RWPE1 (cell line): ENCODE measurements around the gene NBEA.

ENCODE experiments used
- CTCF ChIA-PET: fragments of 350-600 bp; sonication (Branson Sonifier 250); formaldehyde crosslinking; extraction: SDS; loops from one replicate; lab custom pipeline; 2021; lab: Yijun Ruan, JAX
- POLR2A ChIA-PET: fragments of 400-600 bp; formaldehyde crosslinking; extraction: SDS; loops from one replicate; lab custom pipeline; 2020; ENCODE audit warnings: antibody characterized with exemption; ENCODE audit not compliant: low non-redundant PET; lab: Yijun Ruan, JAX
- DNase-seq: peaks from one replicate; pipeline ENCODE4 v3.0.0; 2012; ENCODE audit warnings: low spot score
- H3K27ac ChIP-seq: fragments of 450-650 bp; 2 replicates; pipeline ENCODE4 v1.5.1; 2017
- CTCF ChIP-seq: fragments of 450-650 bp; conservative IDR thresholded peaks from 2 replicates; pipeline ENCODE4 v1.5.1; 2017; ENCODE audit warnings: low read depth, mild to moderate bottlenecking

The NBEA gene

GRCh38 chr13:35164324-35164932 lies 222.4 kb downstream of the NBEA start:
- POLR2A ChIA-PET, result no interaction called here
- DNase-seq, result peak; percentile 18

GRCh38 chr13:35165205-35165604 lies 223.1 kb downstream of the NBEA start:
- ChIA-PET CTCF (interaction anchor here (0.6 kb wide), 3 partner anchors 844 to 1206 kb away, joined by 3 read pairs; no protein-coding TSS in a partner anchor), POLR2A (no interaction called here)
- no peak overlapping the region for H3K27ac ChIP-seq
- TF ChIP-seq CTCF, result no peak
- no peak for DNase-seq

More at GRCh38 chr13:35164324-35164932, 222.4 kb downstream of the NBEA start:
- CTCF ChIA-PET, result interaction anchor here (0.6 to 1.7 kb wide), 7 partner anchors 20 to 1481 kb away, joined by 3 to 5 read pairs (median 3); no protein-coding TSS in a partner anchor
- H3K27ac ChIP-seq, result no peak overlapping the region
- TF ChIP-seq CTCF, result peak; percentile 61

- CTCF ChIA-PET, result interaction anchor here (0.5 to 0.6 kb wide), 2 partner anchors 308 to 775 kb away, joined by 3 to 4 read pairs; no protein-coding TSS in a partner anchor
These were observed 237.4 kb downstream of the NBEA start for GRCh38 chr13:35179494-35179893.

GRCh38 chr13:35179920-35180663 lies 238.0 kb downstream of the NBEA start:
- DNase-seq, result no peak
- H3K27ac ChIP-seq, result no peak overlapping the region
- POLR2A ChIA-PET, result no interaction called here
- TF ChIP-seq CTCF, result no peak
- CTCF ChIA-PET, result interaction anchor here (0.5 to 0.6 kb wide), 3 partner anchors 308 to 1637 kb away, joined by 3 to 4 read pairs (median 3); no protein-coding TSS in a partner anchor

More at GRCh38 chr13:35179494-35179893, 237.4 kb downstream of the NBEA start:
- no peak for TF ChIP-seq CTCF
- DNase-seq, result no peak
- H3K27ac ChIP-seq, result no peak overlapping the region
- POLR2A ChIA-PET, result no interaction called here

GRCh38 chr13:35190241-35190640 lies 248.2 kb downstream of the NBEA start:
- no peak for DNase-seq
- TF ChIP-seq CTCF, result no peak
- no peak overlapping the region for H3K27ac ChIP-seq
- ChIA-PET CTCF (interaction anchor here (0.5 to 0.6 kb wide), 2 partner anchors 1390 to 1633 kb away, joined by 3 to 4 read pairs; no protein-coding TSS in a partner anchor), POLR2A (no interaction called here)

GRCh38 chr13:35191883-35192282 lies 249.8 kb downstream of the NBEA start:
- no peak for DNase-seq
- POLR2A ChIA-PET, result no interaction called here
- H3K27ac ChIP-seq, result no peak overlapping the region
- no peak for TF ChIP-seq CTCF
- CTCF ChIA-PET, result no interaction called here
